Measurements from ENCODE around the gene TMC3.

GRCh38 chr15:81309647-81310450, 64.2 kb downstream of the TMC3 start:
- TF ChIP-seq, protein P1, sequence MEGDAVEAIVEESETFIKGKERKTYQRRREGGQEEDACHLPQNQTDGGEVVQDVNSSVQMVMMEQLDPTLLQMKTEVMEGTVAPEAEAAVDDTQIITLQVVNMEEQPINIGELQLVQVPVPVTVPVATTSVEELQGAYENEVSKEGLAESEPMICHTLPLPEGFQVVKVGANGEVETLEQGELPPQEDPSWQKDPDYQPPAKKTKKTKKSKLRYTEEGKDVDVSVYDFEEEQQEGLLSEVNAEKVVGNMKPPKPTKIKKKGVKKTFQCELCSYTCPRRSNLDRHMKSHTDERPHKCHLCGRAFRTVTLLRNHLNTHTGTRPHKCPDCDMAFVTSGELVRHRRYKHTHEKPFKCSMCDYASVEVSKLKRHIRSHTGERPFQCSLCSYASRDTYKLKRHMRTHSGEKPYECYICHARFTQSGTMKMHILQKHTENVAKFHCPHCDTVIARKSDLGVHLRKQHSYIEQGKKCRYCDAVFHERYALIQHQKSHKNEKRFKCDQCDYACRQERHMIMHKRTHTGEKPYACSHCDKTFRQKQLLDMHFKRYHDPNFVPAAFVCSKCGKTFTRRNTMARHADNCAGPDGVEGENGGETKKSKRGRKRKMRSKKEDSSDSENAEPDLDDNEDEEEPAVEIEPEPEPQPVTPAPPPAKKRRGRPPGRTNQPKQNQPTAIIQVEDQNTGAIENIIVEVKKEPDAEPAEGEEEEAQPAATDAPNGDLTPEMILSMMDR (IDR thresholded peaks at IDR 0.05; ENCODE audit: insufficient read depth, low read depth, low read length) = no peak
- TF ChIP-seq EZH2 (IDR thresholded peaks at IDR 0.05; ENCODE audit: insufficient read depth, low read length) = no peak
